ENCODE results near the gene NONO.
"Not testable (repeated sequence)": the region's sequence is repeated elsewhere in the genome, so short reads cannot be mapped to it uniquely, and the experiment has no call there.

Gene NONO

DNA sequence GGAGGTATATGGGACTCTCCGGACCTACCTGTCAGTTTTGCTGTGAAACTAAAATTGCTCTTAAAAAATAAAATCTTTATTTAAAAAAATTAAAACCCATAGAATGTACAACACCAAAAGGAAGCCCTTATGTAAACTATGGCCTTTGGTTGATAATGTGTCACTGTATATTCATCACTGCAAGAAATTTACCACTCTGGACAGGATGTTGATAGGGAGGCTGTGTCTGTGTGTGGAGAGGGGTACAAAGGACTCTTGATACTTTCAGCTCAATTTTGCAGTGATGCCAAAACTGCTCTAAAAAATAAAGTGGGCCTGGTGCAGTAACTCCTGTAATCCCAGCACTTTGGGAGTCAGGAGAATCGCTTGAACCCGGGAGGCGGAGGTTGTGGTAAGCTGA lies 26.6 kb upstream of the NONO start:
- no peak for FAIRE-seq
- TF ChIP-seq POLR2A (IDR thresholded peaks at IDR 0.05; ENCODE audit: low read depth, low read length), result no peak
- no peak for DNase-seq (ENCODE audit: insufficient read length, low spot score)

DNA sequence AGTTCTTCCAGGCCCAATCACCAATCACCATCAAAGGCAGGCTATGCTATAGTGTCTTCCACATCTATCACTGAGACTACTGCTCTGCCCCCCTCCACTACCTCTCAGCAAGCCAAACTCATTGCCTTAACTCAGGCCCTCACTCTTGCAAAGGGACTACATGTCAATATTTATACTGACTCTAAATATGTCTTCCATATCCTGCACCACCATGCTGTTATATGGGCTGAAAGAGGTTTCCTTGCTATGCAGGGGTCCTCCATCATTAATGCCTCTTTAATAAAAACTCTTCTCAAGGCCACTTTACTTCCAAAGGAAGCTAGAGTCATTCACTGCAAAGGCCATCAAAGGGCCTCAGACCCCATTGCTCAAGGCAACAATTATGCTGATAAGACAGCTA lies 14.8 kb upstream of the NONO start:
- FAIRE-seq, result not testable (repeated sequence)

DNA sequence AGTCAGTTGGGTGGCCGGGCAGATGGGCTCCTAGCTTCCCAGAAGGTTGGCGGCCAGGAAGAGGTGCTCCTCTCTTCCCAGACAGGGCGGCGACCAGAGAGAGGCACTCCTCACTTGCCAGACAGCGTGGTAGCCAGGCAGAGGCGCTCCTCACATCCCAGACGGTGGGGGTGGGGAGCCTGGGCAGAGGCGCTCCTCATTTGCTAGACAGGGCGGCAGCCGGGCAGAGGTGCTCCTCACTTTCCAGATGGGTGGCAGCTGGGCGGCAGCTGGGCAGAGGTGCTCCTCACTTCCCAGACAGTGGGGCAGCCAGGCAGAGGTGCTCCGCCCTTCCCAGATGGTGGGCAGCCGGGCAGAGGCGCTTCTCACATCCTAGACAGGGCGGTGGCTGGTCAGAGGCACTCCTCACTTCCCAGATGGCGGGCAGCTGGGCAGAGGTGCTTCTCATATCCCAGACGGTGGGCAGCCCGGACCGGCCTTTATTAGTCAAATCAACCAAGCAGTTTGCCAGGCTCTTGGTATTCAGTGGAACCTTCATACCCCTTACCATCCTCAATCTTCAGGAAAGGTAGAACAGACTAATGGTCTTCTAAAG lies 13.5 kb upstream of the NONO start:
- no peak for FAIRE-seq
- TF ChIP-seq POLR2A (IDR thresholded peaks at IDR 0.05; ENCODE audit: low read depth, low read length), result no peak
- no peak for DNase-seq (ENCODE audit: insufficient read length, low spot score)

More for the DNA sequence above, 14.8 kb upstream of the NONO start:
- not testable (repeated sequence) for DNase-seq (ENCODE audit: insufficient read length, low spot score)

DNA sequence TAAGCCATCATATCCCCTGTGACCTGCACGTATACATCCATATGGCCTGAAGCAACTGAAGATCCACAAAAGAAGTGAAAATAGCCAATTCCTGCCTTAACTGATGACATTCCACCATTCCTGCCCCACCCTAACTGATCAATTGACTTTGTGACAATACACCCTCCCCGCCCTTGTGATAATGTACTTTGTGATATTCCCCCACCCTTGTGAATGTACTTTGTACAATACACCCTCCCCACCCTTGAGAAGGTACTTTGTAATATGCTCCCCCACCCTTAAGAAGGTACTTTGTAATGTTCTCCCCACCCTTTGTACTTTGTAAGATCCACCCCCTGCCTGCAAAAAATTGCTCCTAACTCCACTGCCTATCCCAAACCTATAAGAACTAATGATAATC lies 11.1 kb upstream of the NONO start:
- not testable (repeated sequence) for DNase-seq (ENCODE audit: insufficient read length, low spot score)

DNA sequence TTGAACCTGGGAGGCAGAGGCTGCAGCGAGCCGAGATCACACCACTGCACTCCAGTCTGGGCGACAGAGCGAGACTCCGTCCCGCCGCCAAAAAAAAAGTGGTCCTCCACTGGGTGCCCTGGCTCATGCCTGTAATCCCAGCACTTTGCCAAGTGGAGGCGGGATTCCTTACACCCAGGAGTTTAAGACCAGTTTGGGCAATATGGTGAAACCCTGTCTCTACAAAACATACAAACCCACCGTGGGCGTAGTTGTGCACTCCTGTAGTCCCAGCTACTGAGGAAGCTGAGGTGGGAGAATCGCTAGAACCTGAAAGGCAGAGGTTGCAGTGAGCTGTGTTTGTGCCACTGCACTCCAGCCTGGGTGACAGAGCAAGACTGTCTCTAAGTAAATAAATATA lies 2.1 kb upstream of the NONO start:
- DNase-seq (ENCODE audit: insufficient read length, low spot score); FAIRE-seq: not testable (repeated sequence)

More for the DNA sequence above, 11.1 kb upstream of the NONO start:
- not testable (repeated sequence) for FAIRE-seq

DNA sequence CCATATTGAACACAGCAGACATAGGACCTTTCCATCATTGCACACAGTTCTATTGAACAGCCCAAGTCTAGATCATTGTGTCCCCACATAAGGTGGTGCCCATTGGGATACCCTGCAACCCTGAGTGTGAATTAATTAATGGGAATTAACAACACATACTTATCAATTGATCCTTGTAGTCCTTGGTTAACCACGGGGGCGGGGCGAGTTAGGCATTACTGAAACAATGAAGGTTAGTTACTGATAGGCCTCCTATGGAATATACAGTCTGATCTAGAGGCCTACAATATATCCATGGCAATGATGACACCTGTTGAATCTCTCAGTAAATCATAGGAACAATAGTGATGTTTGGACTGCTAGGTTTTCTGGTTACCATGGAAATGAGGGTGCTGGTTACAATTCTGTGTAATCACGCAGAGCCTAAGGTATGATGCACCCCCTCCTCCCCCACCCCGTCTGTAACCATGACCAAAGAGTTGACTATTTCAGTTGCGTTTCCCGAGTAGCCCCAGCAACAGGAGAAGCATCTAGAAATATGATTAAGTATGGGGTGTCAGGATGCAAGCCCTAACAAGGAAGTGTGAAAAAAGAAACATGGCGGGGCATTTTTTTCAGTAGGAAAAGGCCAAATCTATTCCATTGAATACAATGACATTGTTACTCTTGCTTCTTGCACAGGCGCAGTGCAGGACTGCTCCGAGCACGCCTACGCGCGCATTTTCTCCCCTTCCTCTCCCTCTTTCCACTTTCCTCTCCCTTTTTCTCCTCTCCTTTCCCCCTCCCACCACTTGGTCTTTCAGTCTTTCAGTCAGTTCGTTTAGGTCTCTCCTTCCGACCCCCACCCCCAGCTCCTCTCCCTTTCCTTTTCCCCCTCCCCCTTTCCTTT lies 677 bp upstream of the NONO start:
- FAIRE-seq, result no peak
- DNase-seq (ENCODE audit: insufficient read length, low spot score), result no peak
- no peak; the same call in 1 of the 2 replicates for TF ChIP-seq POLR2A (IDR thresholded peaks at IDR 0.05; ENCODE audit: low read depth, low read length)

DNA sequence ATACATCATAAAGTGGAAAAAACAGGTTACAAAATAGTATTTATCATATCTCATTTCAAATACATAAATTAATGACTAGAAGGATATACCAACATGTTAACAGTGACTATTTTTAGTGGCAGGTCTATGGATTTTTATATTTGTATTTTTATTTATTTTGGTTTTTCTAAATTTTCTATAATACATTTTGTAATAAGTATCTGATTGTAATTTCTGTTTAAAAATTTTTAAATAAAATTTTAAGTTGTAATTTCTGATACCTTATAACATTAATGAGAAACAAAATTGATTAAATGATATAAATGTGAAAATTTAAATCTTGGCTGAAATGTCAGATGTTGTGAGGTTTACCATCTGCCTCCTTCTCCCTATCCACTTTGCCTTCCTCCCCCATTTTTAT lies 2.5 kb downstream of the NONO start:
- FAIRE-seq, result no peak
- no peak for TF ChIP-seq POLR2A (IDR thresholded peaks at IDR 0.05; ENCODE audit: low read depth, low read length)

DNA sequence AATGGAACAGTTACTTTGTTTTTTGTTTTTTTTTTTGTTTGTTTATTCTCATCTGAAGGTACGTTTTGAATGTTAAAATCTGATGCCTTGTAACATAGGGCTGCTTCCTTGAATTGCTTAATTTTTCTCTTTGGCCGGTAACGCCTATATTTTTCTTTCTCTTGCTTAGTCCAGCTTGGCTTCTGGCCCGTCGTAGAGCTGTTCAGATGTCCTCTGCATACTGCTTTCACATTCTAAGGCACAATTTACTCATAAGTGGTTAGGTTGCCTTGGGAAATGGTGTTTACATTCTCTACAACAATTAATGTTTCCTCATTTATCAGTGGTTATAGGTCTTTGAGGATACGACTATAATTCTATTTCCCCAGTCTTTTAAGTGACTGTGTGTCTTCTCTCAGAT lies 7.9 kb downstream of the NONO start:
- no peak for DNase-seq (ENCODE audit: insufficient read length, low spot score)
- TF ChIP-seq POLR2A (IDR thresholded peaks at IDR 0.05; ENCODE audit: low read depth, low read length), result no peak
- FAIRE-seq, result no peak

More for the DNA sequence above, 2.5 kb downstream of the NONO start:
- DNase-seq (ENCODE audit: insufficient read length, low spot score), result no peak

DNA sequence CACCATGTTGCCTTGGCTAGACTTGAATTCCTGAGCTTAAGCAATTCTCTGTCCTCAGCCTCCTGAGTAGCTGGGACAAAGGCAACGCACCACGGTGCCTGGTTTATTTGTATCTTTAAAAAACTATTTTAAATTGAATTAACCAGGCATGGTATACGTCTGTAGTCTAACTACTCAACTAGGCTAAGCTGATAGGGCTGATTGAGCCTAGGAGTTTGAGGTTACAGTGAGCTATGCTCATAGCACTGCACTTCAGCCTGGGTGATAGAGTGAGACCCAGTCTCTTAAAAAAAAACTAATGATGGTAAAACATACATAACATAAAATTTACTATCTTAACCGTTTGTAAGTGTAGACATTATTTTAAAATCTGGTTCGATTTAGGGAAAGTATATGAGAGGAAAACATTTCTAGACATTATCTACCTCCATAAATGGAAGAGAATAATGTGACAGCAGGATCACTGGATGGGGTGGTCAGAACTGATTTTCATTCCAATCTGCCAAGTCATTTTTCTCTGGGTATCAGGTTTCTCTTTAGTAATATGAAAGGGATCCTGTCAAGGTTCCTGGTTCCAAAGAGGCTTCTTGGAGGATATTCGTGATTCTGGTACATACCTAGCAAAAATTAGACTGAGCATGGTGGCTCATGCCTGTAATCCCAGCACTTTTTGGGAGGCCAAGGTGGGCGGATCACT lies 9.4 kb downstream of the NONO start:
- FAIRE-seq (no peak), DNase-seq (ENCODE audit: insufficient read length, low spot score) (no peak)

DNA sequence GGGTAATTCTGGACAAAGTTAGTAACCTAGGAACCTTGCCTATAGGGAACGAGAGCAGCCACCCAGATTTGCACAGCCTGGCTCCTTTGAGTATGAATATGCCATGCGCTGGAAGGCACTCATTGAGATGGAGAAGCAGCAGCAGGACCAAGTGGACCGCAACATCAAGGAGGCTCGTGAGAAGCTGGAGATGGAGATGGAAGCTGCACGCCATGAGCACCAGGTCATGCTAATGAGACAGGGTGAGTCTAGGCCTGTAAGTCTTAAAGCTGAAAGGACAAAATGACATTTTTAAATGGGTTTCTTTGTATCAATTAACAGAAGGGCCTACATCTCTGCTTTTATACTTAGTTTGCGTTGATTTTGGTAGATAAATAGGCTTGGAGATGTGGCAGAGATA lies 13.4 kb downstream of the NONO start:
- DNase-seq (ENCODE audit: insufficient read length, low spot score) (no peak), FAIRE-seq (no peak)
- no peak for TF ChIP-seq POLR2A (IDR thresholded peaks at IDR 0.05; ENCODE audit: low read depth, low read length)

More for the DNA sequence above, 9.4 kb downstream of the NONO start:
- TF ChIP-seq POLR2A (IDR thresholded peaks at IDR 0.05; ENCODE audit: low read depth, low read length), result no peak

DNA sequence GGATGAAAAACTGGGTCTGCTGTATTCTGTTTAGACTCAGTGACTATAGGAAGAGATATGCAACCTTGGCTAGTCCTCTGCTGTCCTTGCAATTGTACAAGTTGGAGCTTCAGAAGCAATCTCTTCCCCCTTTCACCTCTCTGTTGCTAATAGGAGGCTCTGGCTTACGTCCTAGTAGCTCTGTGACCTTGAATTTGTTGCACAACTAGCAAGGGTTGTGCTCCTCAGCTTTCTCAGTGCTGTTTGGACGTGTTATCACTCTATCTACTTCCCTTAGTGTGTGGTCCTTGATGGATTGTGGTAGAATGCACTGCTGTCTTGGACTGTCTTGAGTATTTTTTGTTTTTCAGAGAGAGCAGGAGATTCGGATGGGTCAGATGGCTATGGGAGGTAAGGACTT lies 14.7 kb downstream of the NONO start:
- no peak for TF ChIP-seq POLR2A (IDR thresholded peaks at IDR 0.05; ENCODE audit: low read depth, low read length)
- no peak for FAIRE-seq
- no peak for DNase-seq (ENCODE audit: insufficient read length, low spot score)

DNA sequence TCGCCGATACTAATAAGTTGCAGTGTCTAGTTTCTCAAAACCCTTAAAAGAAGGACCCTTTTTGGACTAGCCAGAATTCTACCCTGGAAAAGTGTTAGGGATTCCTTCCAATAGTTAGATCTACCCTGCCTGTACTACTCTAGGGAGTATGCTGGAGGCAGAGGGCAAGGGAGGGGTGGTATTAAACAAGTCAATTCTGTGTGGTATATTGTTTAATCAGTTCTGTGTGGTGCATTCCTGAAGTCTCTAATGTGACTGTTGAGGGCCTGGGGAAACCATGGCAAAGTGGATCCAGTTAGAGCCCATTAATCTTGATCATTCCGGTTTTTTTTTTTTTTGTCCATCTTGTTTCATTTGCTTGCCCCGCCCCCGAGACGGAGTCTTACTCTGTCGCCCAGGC lies 16.6 kb downstream of the NONO start:
- not testable (repeated sequence) for DNase-seq (ENCODE audit: insufficient read length, low spot score); FAIRE-seq

DNA sequence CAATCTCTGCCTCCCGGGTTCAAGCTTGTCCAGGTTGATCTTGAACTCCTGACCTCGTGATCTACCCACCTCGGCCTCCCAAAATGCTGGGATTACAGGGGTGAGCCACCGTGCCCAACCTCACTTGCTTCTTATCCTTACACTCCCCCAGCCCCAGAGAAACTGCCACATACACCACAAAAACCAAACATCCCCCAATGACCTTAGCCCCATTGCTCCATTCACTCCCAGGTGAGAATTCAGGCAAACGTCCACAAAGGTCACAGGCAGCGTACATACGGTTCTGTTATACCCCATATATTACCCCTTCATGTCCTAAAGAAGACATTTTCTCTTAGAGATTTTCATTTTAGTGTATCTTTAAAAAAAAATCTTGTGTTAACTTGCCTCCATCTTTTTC lies 17.1 kb downstream of the NONO start:
- FAIRE-seq; DNase-seq (ENCODE audit: insufficient read length, low spot score): not testable (repeated sequence)

DNA sequence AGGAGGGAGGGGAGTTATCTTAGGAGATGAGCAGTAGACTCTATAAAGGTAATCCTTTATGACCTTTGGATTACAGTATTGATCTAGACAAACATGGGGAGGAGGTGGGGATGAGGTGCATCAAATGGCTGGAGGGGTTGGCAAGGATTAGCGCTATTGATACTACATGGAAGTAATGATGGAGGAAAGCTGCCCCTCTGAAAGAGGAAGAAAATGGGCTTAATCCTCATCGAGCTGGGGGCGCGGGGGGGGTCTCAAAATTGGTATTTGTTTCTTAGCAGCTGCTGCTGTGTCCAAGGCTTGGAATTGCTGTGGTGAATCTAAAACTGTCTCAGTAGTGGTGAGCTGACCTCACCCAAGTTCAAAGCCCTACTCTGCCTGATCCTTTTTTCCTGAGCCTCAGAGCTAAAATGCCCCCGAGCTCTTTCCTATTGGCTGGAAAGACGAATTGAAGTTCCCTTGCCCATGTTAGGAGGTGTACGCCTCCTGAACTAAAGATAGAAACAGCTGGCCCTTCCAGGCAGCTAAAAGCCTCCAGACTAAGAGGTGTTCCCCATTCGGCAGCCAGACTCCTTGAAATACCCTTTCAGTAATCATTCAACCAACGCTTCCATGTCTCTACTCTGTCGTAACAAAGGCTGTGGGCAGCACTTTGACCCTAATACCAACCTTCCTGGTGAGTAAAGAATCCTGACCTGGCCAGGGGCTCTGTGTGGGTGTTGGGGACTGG lies 17.9 kb downstream of the NONO start, which contains the start of gene ITGB1BP2:
TSS of gene ITGB1BP2 (plus strand) at position 556 of the 730 bp plus-strand sequence. CDS start at position 613, 57 bp downstream.
- TF ChIP-seq POLR2A (IDR thresholded peaks at IDR 0.05; ENCODE audit: low read depth, low read length), result no peak
- FAIRE-seq, result no peak
- DNase-seq (ENCODE audit: insufficient read length, low spot score), result no peak

Measured in H54 (cell line).